ENCODE data around the gene TK1. TPM values are rescaled to one million over a fixed set of nuclear protein-coding genes. Genes with fewer than 3 reads are reported as not detected.

The TK1 gene
- total RNA-seq, 4 donors from 2014 or later = 7.4 to 27.9 (median 9.4) TPM

DNA sequence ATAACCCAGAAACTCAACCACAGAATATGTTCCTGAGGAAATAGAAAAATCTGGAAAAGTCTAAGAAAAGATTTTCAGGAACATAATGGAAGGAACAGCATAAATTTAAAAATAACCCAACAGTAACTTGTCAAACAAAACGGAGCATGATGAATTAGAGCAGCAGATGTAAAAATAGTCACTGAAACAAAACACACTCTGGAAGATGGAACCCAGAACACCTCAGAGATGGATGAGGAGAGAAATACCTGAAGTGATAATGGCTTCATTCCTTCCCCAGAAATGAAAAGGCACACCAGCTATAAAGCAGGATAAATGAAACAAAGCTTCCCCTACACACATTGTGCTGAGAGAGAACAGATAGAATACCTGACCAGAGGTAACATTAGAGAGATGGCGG, 6.3 kb downstream of the TK1 start:
- Histone ChIP-seq H3K4me1 (peaks cover 15 to 55% (median 41%) of the 10 kb centered on the region in 4 donors), H3K27me3 (no peaks in the 10 kb centered on the region), H3K4me3 (no peak overlapping the region), H3K36me3 (no peaks in the 10 kb centered on the region), H3K27ac (peak overlapping the region; percentile 70 to 83 (median 72)), H3K9me3 (no peaks in the 10 kb centered on the region)
- in situ Hi-C loops (cut with MboI; ENCODE audit: low pct_ligation_motif_present in 1 of 4, low pct_unique_long_range_greater_than_20kb in 1 of 4, low sequenced_read_pairs in 3 of 4) = no loop called here
- 57 to 70% methylated on average over 1 to 2 of the region's 2 CpGs for WGBS, 2 donors (ENCODE audit: low coverage in 1 of 2)
- DNase-seq = no peak
- TF ChIP-seq EP300 (IDR thresholded peaks at IDR 0.05; ENCODE audit: low read depth) (no peak), POLR2AphosphoS5 (IDR thresholded peaks at IDR 0.05) (peak; percentile 47 to 78 (median 52)), POLR2A (IDR thresholded peaks at IDR 0.05) (no peak)
- TF ChIP-seq, protein P1, sequence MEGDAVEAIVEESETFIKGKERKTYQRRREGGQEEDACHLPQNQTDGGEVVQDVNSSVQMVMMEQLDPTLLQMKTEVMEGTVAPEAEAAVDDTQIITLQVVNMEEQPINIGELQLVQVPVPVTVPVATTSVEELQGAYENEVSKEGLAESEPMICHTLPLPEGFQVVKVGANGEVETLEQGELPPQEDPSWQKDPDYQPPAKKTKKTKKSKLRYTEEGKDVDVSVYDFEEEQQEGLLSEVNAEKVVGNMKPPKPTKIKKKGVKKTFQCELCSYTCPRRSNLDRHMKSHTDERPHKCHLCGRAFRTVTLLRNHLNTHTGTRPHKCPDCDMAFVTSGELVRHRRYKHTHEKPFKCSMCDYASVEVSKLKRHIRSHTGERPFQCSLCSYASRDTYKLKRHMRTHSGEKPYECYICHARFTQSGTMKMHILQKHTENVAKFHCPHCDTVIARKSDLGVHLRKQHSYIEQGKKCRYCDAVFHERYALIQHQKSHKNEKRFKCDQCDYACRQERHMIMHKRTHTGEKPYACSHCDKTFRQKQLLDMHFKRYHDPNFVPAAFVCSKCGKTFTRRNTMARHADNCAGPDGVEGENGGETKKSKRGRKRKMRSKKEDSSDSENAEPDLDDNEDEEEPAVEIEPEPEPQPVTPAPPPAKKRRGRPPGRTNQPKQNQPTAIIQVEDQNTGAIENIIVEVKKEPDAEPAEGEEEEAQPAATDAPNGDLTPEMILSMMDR (IDR thresholded peaks at IDR 0.05) = no peak
- intact Hi-C loops (cut with DNase I; ENCODE audit: low total_unique reads) = no loop called here

DNA sequence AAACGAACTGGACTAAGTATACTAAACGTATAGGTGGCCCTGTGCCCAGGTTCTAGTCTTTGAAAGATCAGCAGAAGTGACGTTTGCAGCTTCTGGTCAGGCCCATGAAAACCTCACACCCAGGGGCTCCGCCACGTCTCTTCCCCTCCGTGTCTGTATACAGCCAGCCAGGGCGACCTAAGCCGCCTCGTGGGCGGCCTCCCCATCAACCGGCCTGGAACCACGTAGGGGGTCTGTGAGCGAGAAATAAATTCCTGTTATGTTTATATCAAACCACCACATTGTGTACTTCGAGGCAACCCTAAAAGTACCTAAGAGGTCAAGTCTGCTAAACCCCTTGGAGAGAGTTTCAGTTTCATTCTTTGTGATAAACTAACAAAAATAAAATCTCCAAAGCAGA, 6.8 kb downstream of the TK1 start:
- DNase-seq = no peak
- intact Hi-C loops (cut with DNase I; ENCODE audit: low total_unique reads) (no loop called here), in situ Hi-C loops (cut with MboI; ENCODE audit: low pct_ligation_motif_present in 1 of 4, low pct_unique_long_range_greater_than_20kb in 1 of 4, low sequenced_read_pairs in 3 of 4) (no loop called here)
- no peak overlapping the region for H3K4me3 ChIP-seq
- 50 to 68% methylated on average over 1 to 14 of the region's 14 CpGs for WGBS, 2 donors (ENCODE audit: low coverage in 1 of 2)
- H3K27me3 ChIP-seq = no peaks in the 10 kb centered on the region
- TF ChIP-seq POLR2A (IDR thresholded peaks at IDR 0.05) (no peak), EP300 (IDR thresholded peaks at IDR 0.05; ENCODE audit: low read depth) (no peak), POLR2AphosphoS5 (IDR thresholded peaks at IDR 0.05) (no peak)
- TF ChIP-seq, protein P1 (IDR thresholded peaks at IDR 0.05) = no peak
- H3K9me3 ChIP-seq = no peaks in the 10 kb centered on the region
- peak overlapping the region; percentile 70 to 83 (median 72) for H3K27ac ChIP-seq
- H3K4me1 ChIP-seq = peaks cover 19 to 55% (median 41%) of the 10 kb centered on the region in 4 donors
- no peaks in the 10 kb centered on the region for H3K36me3 ChIP-seq

DNA sequence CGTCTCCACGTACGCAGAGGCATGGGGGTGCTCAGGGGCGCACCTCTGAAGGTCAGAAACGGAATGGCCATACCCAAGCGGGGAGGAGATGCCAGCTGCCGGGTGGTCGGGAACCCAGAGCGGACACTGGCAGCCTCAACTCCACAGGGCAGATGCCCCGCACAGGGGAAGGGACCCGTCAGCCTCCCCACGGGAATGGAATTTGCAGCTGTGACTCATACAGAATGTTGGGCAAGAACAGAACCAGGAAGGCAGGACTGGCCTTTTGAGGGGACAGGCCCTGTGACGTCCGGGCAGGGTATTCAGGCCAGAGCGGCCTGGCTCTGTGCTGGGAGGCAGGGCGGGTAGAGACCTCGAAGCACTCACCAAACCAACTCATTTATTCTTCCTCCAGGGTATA, 7.5 kb downstream of the TK1 start:
- H3K4me1 ChIP-seq = peaks cover 26 to 56% (median 44%) of the 10 kb centered on the region in 4 donors
- peak overlapping the region; percentile 70 to 83 (median 72) for H3K27ac ChIP-seq
- in situ Hi-C loops (cut with MboI; ENCODE audit: low pct_ligation_motif_present in 1 of 4, low pct_unique_long_range_greater_than_20kb in 1 of 4, low sequenced_read_pairs in 3 of 4) = loop anchor here in 2 of 4 donors (10.0 kb wide), 1 partner anchor 65 kb away; no protein-coding TSS in a partner anchor
- H3K36me3 ChIP-seq = no peaks in the 10 kb centered on the region
- 77% methylated on average over 17 of the region's 17 CpGs; no CpG with 5 or more reads in 1 of the 2 donors for WGBS, 2 donors (ENCODE audit: low coverage in 1 of 2)
- intact Hi-C loops (cut with DNase I; ENCODE audit: low total_unique reads) = loop anchor here (5.0 kb wide), 1 partner anchor 67 kb away; no protein-coding TSS in a partner anchor
- DNase-seq = no peak
- TF ChIP-seq, protein P1 (IDR thresholded peaks at IDR 0.05) = no peak
- TF ChIP-seq POLR2AphosphoS5 (IDR thresholded peaks at IDR 0.05) = peak in 2 of 3 donors; percentile 52 to 63
- no peak overlapping the region for H3K4me3 ChIP-seq
- H3K27me3 ChIP-seq = no peaks in the 10 kb centered on the region
- no peaks in the 10 kb centered on the region for H3K9me3 ChIP-seq

DNA sequence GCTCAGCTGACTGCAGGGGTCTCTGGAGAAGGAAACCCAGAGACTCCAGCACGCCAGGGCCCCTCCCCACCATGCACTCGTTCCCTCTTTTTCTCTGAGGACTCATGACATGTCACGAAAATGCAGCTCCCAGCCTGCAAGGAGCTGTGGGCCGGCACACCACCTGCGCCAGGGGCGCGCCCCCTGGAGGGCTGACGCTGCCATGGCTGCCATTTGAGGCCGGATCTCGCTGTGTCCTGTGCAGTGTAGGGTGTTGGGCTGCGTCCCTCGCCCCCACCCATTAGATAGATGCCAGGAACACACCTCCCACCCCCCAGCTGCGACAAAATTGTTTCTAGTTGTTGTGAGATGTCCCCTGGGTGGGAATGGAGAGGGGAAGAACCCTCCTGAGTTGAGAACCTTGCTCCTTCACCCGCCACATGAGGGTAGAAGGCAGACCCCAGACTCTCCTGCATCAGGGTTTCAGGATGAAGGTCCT, 10.3 kb downstream of the TK1 start:
- H3K4me1 ChIP-seq = peaks cover 53 to 77% (median 68%) of the 10 kb centered on the region in 4 donors
- intact Hi-C loops (cut with DNase I; ENCODE audit: low total_unique reads) (loop anchor here (5.0 kb wide), 1 partner anchor 64 kb away; no protein-coding TSS in a partner anchor), in situ Hi-C loops (cut with MboI; ENCODE audit: low pct_ligation_motif_present in 1 of 4, low pct_unique_long_range_greater_than_20kb in 1 of 4, low sequenced_read_pairs in 3 of 4) (loop anchor here in 2 of 4 donors (10.0 kb wide), 1 partner anchor 62 kb away; no protein-coding TSS in a partner anchor)
- WGBS, 2 donors (ENCODE audit: low coverage in 1 of 2) = 29% methylated on average over 6 of the region's 14 CpGs; no CpG with 5 or more reads in 1 of the 2 donors
- H3K4me3 ChIP-seq = no peak overlapping the region
- TF ChIP-seq, protein P1 (IDR thresholded peaks at IDR 0.05) = peak; percentile 91 to 94 (median 92)
- no peak for TF ChIP-seq EP300 (IDR thresholded peaks at IDR 0.05; ENCODE audit: low read depth)
- TF ChIP-seq POLR2AphosphoS5 (IDR thresholded peaks at IDR 0.05) = peak in 1 of 3 donors; percentile 37
- peak overlapping the region; percentile 85 to 95 (median 92) for H3K27ac ChIP-seq
- DNase-seq = peak; percentile 83
- no peaks in the 10 kb centered on the region for H3K27me3 ChIP-seq
- no peaks in the 10 kb centered on the region for H3K9me3 ChIP-seq
- no peaks in the 10 kb centered on the region for H3K36me3 ChIP-seq
